Esophagus squamous epithelium (tissue), 5 donors: ENCODE data around the gene RGMA. TPM values are rescaled to one million over a fixed set of nuclear protein-coding genes. Genes with fewer than 3 reads are reported as not detected.

Source experiments
- DNase-seq: peaks from one replicate; lab custom pipeline; 2025; lab: John Stamatoyannopoulos, UW
- H3K27ac ChIP-seq, 4 donors: fragments of 200-600 bp; sonication (generic); one replicate each; pipeline ENCODE4 v1.5.1; 2016 to 2019; ENCODE audit warnings: mild to moderate bottlenecking in 1 of 4
- H3K27me3 ChIP-seq, 4 donors: fragments of 200-600 bp; sonication (generic); 1 replicate in 3 of 4; 2 replicates in 1 of 4; pipeline versions ENCODE4 v1.5.1 to v1.6.0; 2017 to 2021; ENCODE audit warnings: antibody characterized with exemption in 1 of 4
- H3K36me3 ChIP-seq, 3 donors: fragments of 200-600 bp; sonication (generic); one replicate each; pipeline ENCODE4 v1.5.1; 2016 to 2019
- H3K4me1 ChIP-seq, 3 donors: fragments of 200-600 bp; sonication (generic); one replicate each; pipeline ENCODE4 v1.5.1; 2017 to 2019
- H3K4me3 ChIP-seq, 4 donors: fragments of 200-600 bp; sonication (generic); 1 replicate in 3 of 4; 2 replicates in 1 of 4; pipeline ENCODE4 v1.5.1; 2016 to 2019; ENCODE audit warnings: mild to moderate bottlenecking in 2 of 4, moderate library complexity in 1 of 4
- H3K9me3 ChIP-seq, 3 donors: fragments of 200-600 bp; sonication (generic); one replicate each; pipeline ENCODE4 v1.5.1; 2016 to 2019
- CTCF ChIP-seq, 6 experiments: fragments of 450-650 bp in 4 of 6; fragments of 200-600 bp in 2 of 6; sonication (generic) in 2 of 6; IDR thresholded peaks; one replicate each; pipeline ENCODE4 v1.5.1; 2016 to 2019; ENCODE audit warnings: antibody characterized with exemption in 6 of 6, mild to moderate bottlenecking in 4 of 6, moderate library complexity in 4 of 6
- POLR2A ChIP-seq, 4 donors: fragments of 450-650 bp; IDR thresholded peaks; one replicate each; pipeline ENCODE4 v1.6.1; 2017; ENCODE audit warnings: antibody characterized with exemption in 4 of 4, mild to moderate bottlenecking in 4 of 4, moderate library complexity in 3 of 4
- WGBS, 2 donors: methylation state at CpG; one replicate each; pipeline ENCODE4 v1.1.5; 2018; 5-methylcytosine and 5-hydroxymethylcytosine counted together
- intact Hi-C: fragments of 100-400 bp; cut with DNase I; formaldehyde crosslinking; loops from one replicate; pipeline ENCODE4 v1.15.0; 2022
- total RNA-seq, 4 donors: library from RNA; depleted of rRNA; stranded (reverse); fragments of >200 nt; gene quantifications; one replicate each; pipeline ENCODE4 v1.1.0, GENCODE V29; 2016
- donor health status: DM: yes; HTN: yes; CAD: no.

Gene RGMA
- total RNA-seq, 4 donors from 2014 or later = 18.8 to 74.7 (median 47.1) TPM

GRCh38 chr15:93121973-93122910, 33.2 kb upstream of the RGMA start:
- no peaks in the 10 kb centered on the region for H3K27me3 ChIP-seq
- intact Hi-C loops = no loop called here
- H3K36me3 ChIP-seq = no peaks in the 10 kb centered on the region
- no peak overlapping the region for H3K27ac ChIP-seq
- no peaks in the 10 kb centered on the region for H3K9me3 ChIP-seq
- no peak for DNase-seq
- no peak for TF ChIP-seq POLR2A (IDR thresholded peaks at IDR 0.05)
- no peak for TF ChIP-seq CTCF (IDR thresholded peaks at IDR 0.05)
- H3K4me3 ChIP-seq = no peak overlapping the region
- peaks cover 0 to 5% (median 0%) of the 10 kb centered on the region in 3 donors for H3K4me1 ChIP-seq
- WGBS, 2 donors = 79 to 82% methylated on average over 17 to 20 of the region's 20 CpGs

GRCh38 chr15:93121107-93121506, 32.1 kb upstream of the RGMA start:
- intact Hi-C loops = no loop called here
- WGBS, 2 donors = 72 to 90% methylated on average over 5 of the region's 5 CpGs
- no peaks in the 10 kb centered on the region for H3K27me3 ChIP-seq

GRCh38 chr15:93118904-93119303, 29.9 kb upstream of the RGMA start:
- H3K4me3 ChIP-seq = no peak overlapping the region
- DNase-seq = no peak
- no peaks in the 10 kb centered on the region for H3K4me1 ChIP-seq
- no peaks in the 10 kb centered on the region for H3K9me3 ChIP-seq
- intact Hi-C loops = no loop called here
- TF ChIP-seq CTCF (IDR thresholded peaks at IDR 0.05) = no peak
- TF ChIP-seq POLR2A (IDR thresholded peaks at IDR 0.05) = no peak
- no peaks in the 10 kb centered on the region for H3K27me3 ChIP-seq
- 74 to 89% methylated on average over 3 of the region's 3 CpGs for WGBS, 2 donors
- H3K36me3 ChIP-seq = no peaks in the 10 kb centered on the region
- H3K27ac ChIP-seq = no peak overlapping the region

More at GRCh38 chr15:93121107-93121506, 32.1 kb upstream of the RGMA start:
- no peak for DNase-seq
- H3K9me3 ChIP-seq = no peaks in the 10 kb centered on the region
- no peaks in the 10 kb centered on the region for H3K36me3 ChIP-seq
- H3K4me1 ChIP-seq = no peaks in the 10 kb centered on the region
- no peak overlapping the region for H3K4me3 ChIP-seq
- no peak for TF ChIP-seq CTCF (IDR thresholded peaks at IDR 0.05)
- no peak for TF ChIP-seq POLR2A (IDR thresholded peaks at IDR 0.05)
- no peak overlapping the region for H3K27ac ChIP-seq

- H3K36me3 ChIP-seq = peaks cover 0 to 10% (median 0%) of the 10 kb centered on the region in 3 donors
- no peak overlapping the region for H3K27ac ChIP-seq
- no peaks in the 10 kb centered on the region for H3K4me1 ChIP-seq
- DNase-seq = no peak
- TF ChIP-seq POLR2A (IDR thresholded peaks at IDR 0.05) (no peak), CTCF (IDR thresholded peaks at IDR 0.05) (no peak)
- H3K27me3 ChIP-seq = peaks cover 0 to 28% (median 0%) of the 10 kb centered on the region in 4 donors
- H3K9me3 ChIP-seq = no peaks in the 10 kb centered on the region
- intact Hi-C loops = no loop called here
- 79 to 87% methylated on average over 5 of the region's 5 CpGs for WGBS, 2 donors
- H3K4me3 ChIP-seq = no peak overlapping the region
These were observed 22.4 kb upstream of the RGMA start for GRCh38 chr15:93111451-93111850.

- Histone ChIP-seq H3K4me3 (no peak overlapping the region), H3K27me3 (peaks cover 0 to 28% (median 0%) of the 10 kb centered on the region in 4 donors), H3K4me1 (no peaks in the 10 kb centered on the region), H3K9me3 (no peaks in the 10 kb centered on the region), H3K36me3 (peaks cover 0 to 10% (median 0%) of the 10 kb centered on the region in 3 donors), H3K27ac (no peak overlapping the region)
- intact Hi-C loops = no loop called here
- WGBS, 2 donors = 85 to 87% methylated on average over 5 of the region's 5 CpGs
- no peak for DNase-seq
- TF ChIP-seq CTCF (IDR thresholded peaks at IDR 0.05) = no peak
- TF ChIP-seq POLR2A (IDR thresholded peaks at IDR 0.05) = no peak
These were observed 21.6 kb upstream of the RGMA start for GRCh38 chr15:93110502-93111040.
